Mucosa of rectum (tissue), 2 donors: Measurements from ENCODE around the gene F8A1.
"Not testable (repeated sequence)": the region's sequence is repeated elsewhere in the genome, so short reads cannot be mapped to it uniquely, and the experiment has no call there.

ENCODE experiments used
- H3K27ac ChIP-seq, 2 donors: one replicate each; pipeline ENCODE4 v1.7.0; 2013; ENCODE audit warnings: inconsistent platforms in 2 of 2, low read depth in 2 of 2, low read length in 2 of 2
- H3K27me3 ChIP-seq, 2 donors: one replicate each; pipeline ENCODE4 v1.7.0; 2013; ENCODE audit warnings: low read length in 2 of 2; ENCODE audit not compliant: control insufficient read depth in 2 of 2, insufficient read depth in 2 of 2
- H3K36me3 ChIP-seq, 2 donors: one replicate each; pipeline ENCODE4 v1.7.0; 2013; ENCODE audit warnings: low read length in 2 of 2; ENCODE audit not compliant: control insufficient read depth in 2 of 2, insufficient read depth in 2 of 2
- H3K4me1 ChIP-seq, 2 donors: one replicate each; pipeline ENCODE4 v1.7.0; 2013; ENCODE audit warnings: low read length in 2 of 2, mild to moderate bottlenecking in 1 of 2; ENCODE audit not compliant: control insufficient read depth in 2 of 2, insufficient read depth in 2 of 2
- H3K4me3 ChIP-seq, 2 donors: one replicate each; pipeline ENCODE4 v1.7.0; 2013; ENCODE audit warnings: low read length in 2 of 2
- H3K9ac ChIP-seq, 2 donors: one replicate each; pipeline ENCODE4 v1.7.0; 2013; ENCODE audit warnings: low read length in 2 of 2, low read depth in 1 of 2, mild to moderate bottlenecking in 1 of 2
- H3K9me3 ChIP-seq, 2 donors: one replicate each; pipeline ENCODE4 v1.7.0; 2013; ENCODE audit warnings: low read length in 2 of 2; ENCODE audit not compliant: control insufficient read depth in 2 of 2
- donor health status: healthy.
- donor health status: Normal muscosa, but diverticular disease.

The F8A1 gene

GRCh38 chrX:154886069-154886788 lies at the start of gene F8A1:
F8A1 (plus strand) TSS chrX:154886355; CDS start chrX:154886375, 20 bp downstream.
- H3K27me3 ChIP-seq, H3K4me3 ChIP-seq, H3K4me1 ChIP-seq, H3K9me3 ChIP-seq, H3K9ac ChIP-seq, H3K27ac ChIP-seq, H3K36me3 ChIP-seq: not testable (repeated sequence)

- H3K36me3 ChIP-seq, result no peaks in the 10 kb centered on the region
- no peaks in the 10 kb centered on the region for H3K27me3 ChIP-seq
- no peaks in the 10 kb centered on the region for H3K9me3 ChIP-seq
- H3K4me3 ChIP-seq, result no peak overlapping the region
- H3K4me1 ChIP-seq, result no peaks in the 10 kb centered on the region
- no peak overlapping the region for H3K9ac ChIP-seq
- H3K27ac ChIP-seq, result no peak overlapping the region
Observed at GRCh38 chrX:154840856-154841255, 45.3 kb upstream of the F8A1 start.

- no peaks in the 10 kb centered on the region for H3K27me3 ChIP-seq
- H3K4me3 ChIP-seq, result no peak overlapping the region
- H3K36me3 ChIP-seq, result no peaks in the 10 kb centered on the region
- H3K27ac ChIP-seq, result no peak overlapping the region
- no peaks in the 10 kb centered on the region for H3K4me1 ChIP-seq
- H3K9me3 ChIP-seq, result no peaks in the 10 kb centered on the region
- H3K9ac ChIP-seq, result no peak overlapping the region
Observed at GRCh38 chrX:154850957-154851611, 35.1 kb upstream of the F8A1 start.

GRCh38 chrX:154855256-154855655 lies 30.9 kb upstream of the F8A1 start:
- Histone ChIP-seq H3K27me3 (no peaks in the 10 kb centered on the region), H3K4me3 (no peak overlapping the region), H3K4me1 (no peaks in the 10 kb centered on the region), H3K9ac (no peak overlapping the region), H3K27ac (no peak overlapping the region), H3K36me3 (no peaks in the 10 kb centered on the region), H3K9me3 (no peaks in the 10 kb centered on the region)

- H3K4me1 ChIP-seq, H3K27me3 ChIP-seq, H3K27ac ChIP-seq, H3K36me3 ChIP-seq, H3K4me3 ChIP-seq, H3K9ac ChIP-seq, H3K9me3 ChIP-seq: not testable (repeated sequence)
Observed at GRCh38 chrX:154868522-154868921, 17.6 kb upstream of the F8A1 start.

GRCh38 chrX:154873329-154873728 lies 12.8 kb upstream of the F8A1 start:
- Histone ChIP-seq H3K9me3 (no peaks in the 10 kb centered on the region), H3K27ac (no peak overlapping the region), H3K36me3 (no peaks in the 10 kb centered on the region), H3K9ac (no peak overlapping the region), H3K27me3 (no peaks in the 10 kb centered on the region), H3K4me3 (no peak overlapping the region), H3K4me1 (no peaks in the 10 kb centered on the region)

- not testable (repeated sequence) for H3K27ac ChIP-seq, H3K4me3 ChIP-seq, H3K9ac ChIP-seq, H3K4me1 ChIP-seq, H3K27me3 ChIP-seq, H3K36me3 ChIP-seq, H3K9me3 ChIP-seq
Observed at GRCh38 chrX:154884069-154884468, 2.1 kb upstream of the F8A1 start.

GRCh38 chrX:154885057-154885456 lies 1.1 kb upstream of the F8A1 start:
- not testable (repeated sequence) for H3K4me3 ChIP-seq, H3K27ac ChIP-seq, H3K4me1 ChIP-seq, H3K36me3 ChIP-seq, H3K9ac ChIP-seq, H3K9me3 ChIP-seq, H3K27me3 ChIP-seq

GRCh38 chrX:154885549-154885948 lies 606 bp upstream of the F8A1 start:
- H3K4me3 ChIP-seq, result not testable (repeated sequence)

GRCh38 chrX:154886789-154887221 lies 650 bp downstream of the F8A1 start:
- H3K27me3 ChIP-seq, H3K27ac ChIP-seq, H3K9me3 ChIP-seq, H3K36me3 ChIP-seq, H3K9ac ChIP-seq, H3K4me1 ChIP-seq, H3K4me3 ChIP-seq: not testable (repeated sequence)

More at GRCh38 chrX:154885549-154885948, 606 bp upstream of the F8A1 start:
- not testable (repeated sequence) for H3K27me3 ChIP-seq, H3K9ac ChIP-seq, H3K9me3 ChIP-seq, H3K36me3 ChIP-seq, H3K27ac ChIP-seq, H3K4me1 ChIP-seq
